GM12872 (cell line): ENCODE measurements around the gene CCDC180.

Experiments
- CTCF ChIP-seq: IDR thresholded peaks from 3 replicates; pipeline ENCODE4 v1.5.1; 2011; ENCODE audit warnings: low read depth, mild to moderate bottlenecking, low read length, moderate library complexity; ENCODE audit not compliant: insufficient read depth

Gene CCDC180

GRCh38 chr9:97320080-97320642 lies 12.7 kb downstream of the CCDC180 start:
- no peak for TF ChIP-seq CTCF

- TF ChIP-seq CTCF = no peak
These were observed 13.8 kb downstream of the CCDC180 start for GRCh38 chr9:97321251-97321650.

- TF ChIP-seq CTCF = no peak
These were observed 14.2 kb downstream of the CCDC180 start for GRCh38 chr9:97321691-97322090.

GRCh38 chr9:97322105-97322504 lies 14.6 kb downstream of the CCDC180 start:
- no peak for TF ChIP-seq CTCF

GRCh38 chr9:97324954-97325353 lies 17.5 kb downstream of the CCDC180 start:
- TF ChIP-seq CTCF = no peak

GRCh38 chr9:97327562-97327961 lies 20.1 kb downstream of the CCDC180 start:
- no peak for TF ChIP-seq CTCF

GRCh38 chr9:97332993-97333392 lies 25.5 kb downstream of the CCDC180 start:
- TF ChIP-seq CTCF = no peak

- no peak for TF ChIP-seq CTCF
These were observed 41.4 kb downstream of the CCDC180 start for GRCh38 chr9:97348871-97349270.
